ENCODE data around the gene KLHL34.

GRCh38 chrX:21616386-21616785, 41.7 kb downstream of the KLHL34 start:
- no peak for TF ChIP-seq CTCF (IDR thresholded peaks at IDR 0.05; ENCODE audit: insufficient read depth, low read length)
- no peak for TF ChIP-seq POLR2AphosphoS5 (IDR thresholded peaks at IDR 0.05; ENCODE audit: low read depth)
- no peak for TF ChIP-seq GABPA (IDR thresholded peaks at IDR 0.05; ENCODE audit: low read depth)

Data from HL-60 (cell line).